ENCODE results near the gene SLC26A9. TPM values are rescaled to one million over a fixed set of nuclear protein-coding genes. Genes with fewer than 3 reads are reported as not detected.

The SLC26A9 gene
- total and polyA plus RNA-seq, 2 experiments from 2014 or later: not detected

DNA sequence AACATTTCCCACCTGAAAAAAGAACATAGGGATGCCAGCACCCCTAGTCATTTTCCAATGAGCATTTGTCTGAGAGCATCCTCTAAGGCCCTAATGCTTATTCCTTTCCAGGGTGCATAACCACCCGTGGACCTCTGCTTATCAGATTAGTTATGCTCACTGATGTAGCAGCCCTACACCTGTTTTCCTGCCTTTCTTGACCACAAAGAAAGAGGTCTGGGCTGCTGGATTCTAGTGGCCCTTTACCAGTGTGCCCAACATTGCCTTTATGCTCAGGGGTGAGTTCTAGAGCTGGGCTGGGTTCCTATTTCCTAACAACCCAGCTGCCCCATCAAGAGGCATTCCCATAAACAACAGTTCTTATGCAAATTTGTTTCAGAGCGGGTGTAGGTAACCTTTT lies 73.0 kb downstream of the SLC26A9 start (continued):
- TF ChIP-seq, protein P1, sequence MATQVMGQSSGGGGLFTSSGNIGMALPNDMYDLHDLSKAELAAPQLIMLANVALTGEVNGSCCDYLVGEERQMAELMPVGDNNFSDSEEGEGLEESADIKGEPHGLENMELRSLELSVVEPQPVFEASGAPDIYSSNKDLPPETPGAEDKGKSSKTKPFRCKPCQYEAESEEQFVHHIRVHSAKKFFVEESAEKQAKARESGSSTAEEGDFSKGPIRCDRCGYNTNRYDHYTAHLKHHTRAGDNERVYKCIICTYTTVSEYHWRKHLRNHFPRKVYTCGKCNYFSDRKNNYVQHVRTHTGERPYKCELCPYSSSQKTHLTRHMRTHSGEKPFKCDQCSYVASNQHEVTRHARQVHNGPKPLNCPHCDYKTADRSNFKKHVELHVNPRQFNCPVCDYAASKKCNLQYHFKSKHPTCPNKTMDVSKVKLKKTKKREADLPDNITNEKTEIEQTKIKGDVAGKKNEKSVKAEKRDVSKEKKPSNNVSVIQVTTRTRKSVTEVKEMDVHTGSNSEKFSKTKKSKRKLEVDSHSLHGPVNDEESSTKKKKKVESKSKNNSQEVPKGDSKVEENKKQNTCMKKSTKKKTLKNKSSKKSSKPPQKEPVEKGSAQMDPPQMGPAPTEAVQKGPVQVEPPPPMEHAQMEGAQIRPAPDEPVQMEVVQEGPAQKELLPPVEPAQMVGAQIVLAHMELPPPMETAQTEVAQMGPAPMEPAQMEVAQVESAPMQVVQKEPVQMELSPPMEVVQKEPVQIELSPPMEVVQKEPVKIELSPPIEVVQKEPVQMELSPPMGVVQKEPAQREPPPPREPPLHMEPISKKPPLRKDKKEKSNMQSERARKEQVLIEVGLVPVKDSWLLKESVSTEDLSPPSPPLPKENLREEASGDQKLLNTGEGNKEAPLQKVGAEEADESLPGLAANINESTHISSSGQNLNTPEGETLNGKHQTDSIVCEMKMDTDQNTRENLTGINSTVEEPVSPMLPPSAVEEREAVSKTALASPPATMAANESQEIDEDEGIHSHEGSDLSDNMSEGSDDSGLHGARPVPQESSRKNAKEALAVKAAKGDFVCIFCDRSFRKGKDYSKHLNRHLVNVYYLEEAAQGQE (IDR thresholded peaks at IDR 0.05; ENCODE audit: unreplicated experiment): no peak
- TF ChIP-seq NANOG (IDR thresholded peaks at IDR 0.05; ENCODE audit: borderline replicate concordance): no peak
- TF ChIP-seq, protein P2, sequence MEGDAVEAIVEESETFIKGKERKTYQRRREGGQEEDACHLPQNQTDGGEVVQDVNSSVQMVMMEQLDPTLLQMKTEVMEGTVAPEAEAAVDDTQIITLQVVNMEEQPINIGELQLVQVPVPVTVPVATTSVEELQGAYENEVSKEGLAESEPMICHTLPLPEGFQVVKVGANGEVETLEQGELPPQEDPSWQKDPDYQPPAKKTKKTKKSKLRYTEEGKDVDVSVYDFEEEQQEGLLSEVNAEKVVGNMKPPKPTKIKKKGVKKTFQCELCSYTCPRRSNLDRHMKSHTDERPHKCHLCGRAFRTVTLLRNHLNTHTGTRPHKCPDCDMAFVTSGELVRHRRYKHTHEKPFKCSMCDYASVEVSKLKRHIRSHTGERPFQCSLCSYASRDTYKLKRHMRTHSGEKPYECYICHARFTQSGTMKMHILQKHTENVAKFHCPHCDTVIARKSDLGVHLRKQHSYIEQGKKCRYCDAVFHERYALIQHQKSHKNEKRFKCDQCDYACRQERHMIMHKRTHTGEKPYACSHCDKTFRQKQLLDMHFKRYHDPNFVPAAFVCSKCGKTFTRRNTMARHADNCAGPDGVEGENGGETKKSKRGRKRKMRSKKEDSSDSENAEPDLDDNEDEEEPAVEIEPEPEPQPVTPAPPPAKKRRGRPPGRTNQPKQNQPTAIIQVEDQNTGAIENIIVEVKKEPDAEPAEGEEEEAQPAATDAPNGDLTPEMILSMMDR (conservative IDR thresholded peaks at IDR 0.05; ENCODE audit: low read depth in 2 of 2): no peak

Other genes starting within 250 kb of the SLC26A9 start
- gene NUCKS1, start 193.3 kb downstream of the SLC26A9 start, total RNA-seq (2014; rRNA removed; shearing (Covaris generic)): 296 and 307 TPM in 2 replicates
- 239 and 255 TPM in 2 replicates for gene NUCKS1, start 193.3 kb downstream of the SLC26A9 start, polyA plus RNA-seq (2016; fragmentation: Nextera tagmentation; extraction: Ambion mirVana)
- 9.1 and 14.8 TPM in 2 replicates for gene RAB29, start 168.0 kb downstream of the SLC26A9 start, total RNA-seq (2014; rRNA removed; shearing (Covaris generic))
- 6.4 and 7.1 TPM in 2 replicates for gene RAB29, start 168.0 kb downstream of the SLC26A9 start, polyA plus RNA-seq (2016; fragmentation: Nextera tagmentation; extraction: Ambion mirVana)
- gene SLC41A1, start 130.3 kb downstream of the SLC26A9 start, total RNA-seq (2014; rRNA removed; shearing (Covaris generic)): 22.1 and 30.0 TPM in 2 replicates
- gene SLC41A1, start 130.3 kb downstream of the SLC26A9 start, polyA plus RNA-seq (2016; fragmentation: Nextera tagmentation; extraction: Ambion mirVana): 11.8 and 15.7 TPM in 2 replicates
- 0.10 and 0.12 TPM in 2 replicates for gene PM20D1, start 93.3 kb downstream of the SLC26A9 start, total RNA-seq (2014; rRNA removed; shearing (Covaris generic))
- 0.45 TPM in 1 of 2 replicates, not detected in the other for gene PM20D1, start 93.3 kb downstream of the SLC26A9 start, polyA plus RNA-seq (2016; fragmentation: Nextera tagmentation; extraction: Ambion mirVana)
- gene RAB7B, start 59.9 kb upstream of the SLC26A9 start, total RNA-seq (2014; rRNA removed; shearing (Covaris generic)): not detected in 2 replicates
- gene RAB7B, start 59.9 kb upstream of the SLC26A9 start, polyA plus RNA-seq (2016; fragmentation: Nextera tagmentation; extraction: Ambion mirVana): not detected in 2 replicates
- not detected in 2 replicates for gene CTSE, start 80.4 kb upstream of the SLC26A9 start, total RNA-seq (2014; rRNA removed; shearing (Covaris generic))
- gene CTSE, start 80.4 kb upstream of the SLC26A9 start, polyA plus RNA-seq (2016; fragmentation: Nextera tagmentation; extraction: Ambion mirVana): not detected in 2 replicates
- not detected in 2 replicates for gene RHEX, start 109.7 kb upstream of the SLC26A9 start, total RNA-seq (2014; rRNA removed; shearing (Covaris generic))
- gene RHEX, start 109.7 kb upstream of the SLC26A9 start, polyA plus RNA-seq (2016; fragmentation: Nextera tagmentation; extraction: Ambion mirVana): not detected in 2 replicates
- gene AVPR1B, start 173.9 kb upstream of the SLC26A9 start, total RNA-seq (2014; rRNA removed; shearing (Covaris generic)): 0.52 TPM in 1 of 2 replicates, not detected in the other
- 0.09 and 0.24 TPM in 2 replicates for gene AVPR1B, start 173.9 kb upstream of the SLC26A9 start, polyA plus RNA-seq (2016; fragmentation: Nextera tagmentation; extraction: Ambion mirVana)

Measured in GM23338 (cell line).